Parathyroid adenoma (tissue), 2 donors: ENCODE data around the gene FABP6.

Experiments used
- H2AFZ ChIP-seq: fragments of 300-600 bp; sonication (generic); one replicate; pipeline ENCODE4 v1.7.0; 2017; ENCODE audit warnings: antibody characterized with exemption, mild to moderate bottlenecking
- H3K27ac ChIP-seq: fragments of 300-600 bp; sonication (generic); one replicate; pipeline ENCODE4 v1.7.0; 2017
- H3K27me3 ChIP-seq: fragments of 300-600 bp; sonication (generic); one replicate; pipeline ENCODE4 v1.7.0; 2017; ENCODE audit warnings: low read length; ENCODE audit not compliant: control insufficient read depth, insufficient read depth
- H3K36me3 ChIP-seq: fragments of 300-600 bp; sonication (generic); one replicate; pipeline ENCODE4 v1.7.0; 2017; ENCODE audit warnings: low read length; ENCODE audit not compliant: control insufficient read depth, insufficient read depth
- H3K4me1 ChIP-seq: fragments of 300-600 bp; sonication (generic); one replicate; pipeline ENCODE4 v1.7.0; 2017; ENCODE audit warnings: control low read depth
- H3K4me2 ChIP-seq: fragments of 300-600 bp; sonication (generic); one replicate; pipeline ENCODE4 v1.7.0; 2017; ENCODE audit warnings: low read length
- H3K4me3 ChIP-seq: fragments of 300-600 bp; sonication (generic); one replicate; pipeline ENCODE4 v1.7.0; 2017; ENCODE audit warnings: low read depth, low read length
- H3K79me2 ChIP-seq: fragments of 300-600 bp; sonication (generic); one replicate; pipeline ENCODE4 v1.7.0; 2017; ENCODE audit warnings: control low read depth
- H3K9ac ChIP-seq: fragments of 300-600 bp; sonication (generic); one replicate; pipeline ENCODE4 v1.7.0; 2017; ENCODE audit warnings: mild to moderate bottlenecking
- H3K9me3 ChIP-seq: fragments of 300-600 bp; sonication (generic); one replicate; pipeline ENCODE4 v1.7.0; 2017; ENCODE audit warnings: low read length; ENCODE audit not compliant: control insufficient read depth
- CTCF ChIP-seq: fragments of 300-600 bp; sonication (generic); IDR thresholded peaks from one replicate; pipeline ENCODE4 v1.7.0; 2017; ENCODE audit warnings: antibody characterized with exemption, mild to moderate bottlenecking
- donor health status: primary hyperparathyroidism.

FABP6 gene

GRCh38 chr5:160272264-160272663, 43.0 kb downstream of the FABP6 start:
- Histone ChIP-seq H3K9ac (no peak overlapping the region), H3K27ac (no peak overlapping the region), H3K79me2 (no peaks in the 10 kb centered on the region), H3K4me3 (no peak overlapping the region), H2AFZ (no peak overlapping the region), H3K4me1 (no peaks in the 10 kb centered on the region), H3K27me3 (no peaks in the 10 kb centered on the region), H3K4me2 (no peak overlapping the region), H3K36me3 (no peaks in the 10 kb centered on the region), H3K9me3 (no peaks in the 10 kb centered on the region)
- no peak for TF ChIP-seq CTCF

- Histone ChIP-seq H3K9ac (no peak overlapping the region), H3K4me3 (no peak overlapping the region), H3K79me2 (no peaks in the 10 kb centered on the region), H3K4me2 (no peak overlapping the region), H3K4me1 (no peaks in the 10 kb centered on the region), H3K36me3 (no peaks in the 10 kb centered on the region), H2AFZ (no peak overlapping the region), H3K27ac (no peak overlapping the region), H3K9me3 (no peaks in the 10 kb centered on the region), H3K27me3 (no peaks in the 10 kb centered on the region)
- no peak for TF ChIP-seq CTCF
Measured at GRCh38 chr5:160272889-160273288, 43.6 kb downstream of the FABP6 start.

GRCh38 chr5:160274483-160274931, 45.2 kb downstream of the FABP6 start:
- Histone ChIP-seq H3K4me1 (no peaks in the 10 kb centered on the region), H3K27ac (no peak overlapping the region), H3K4me2 (no peak overlapping the region), H3K9ac (no peak overlapping the region), H3K4me3 (no peak overlapping the region), H3K79me2 (no peaks in the 10 kb centered on the region), H3K9me3 (no peaks in the 10 kb centered on the region), H3K27me3 (no peaks in the 10 kb centered on the region), H3K36me3 (no peaks in the 10 kb centered on the region), H2AFZ (no peak overlapping the region)
- TF ChIP-seq CTCF: no peak

- no peaks in the 10 kb centered on the region for H3K4me1 ChIP-seq
- H3K79me2 ChIP-seq: no peaks in the 10 kb centered on the region
- no peak overlapping the region for H3K4me3 ChIP-seq
- no peak overlapping the region for H3K27ac ChIP-seq
- no peaks in the 10 kb centered on the region for H3K27me3 ChIP-seq
- H3K9me3 ChIP-seq: no peaks in the 10 kb centered on the region
- no peaks in the 10 kb centered on the region for H3K36me3 ChIP-seq
- no peak overlapping the region for H3K4me2 ChIP-seq
- no peak overlapping the region for H3K9ac ChIP-seq
- no peak for TF ChIP-seq CTCF
- H2AFZ ChIP-seq: no peak overlapping the region
Measured at GRCh38 chr5:160278343-160278742, 49.0 kb downstream of the FABP6 start.

GRCh38 chr5:160280384-160281095, 51.2 kb downstream of the FABP6 start:
- H3K4me3 ChIP-seq: no peak overlapping the region
- no peaks in the 10 kb centered on the region for H3K79me2 ChIP-seq
- no peak overlapping the region for H3K4me2 ChIP-seq
- H2AFZ ChIP-seq: no peak overlapping the region
- H3K27me3 ChIP-seq: no peaks in the 10 kb centered on the region
- no peak for TF ChIP-seq CTCF
- no peak overlapping the region for H3K9ac ChIP-seq
- no peaks in the 10 kb centered on the region for H3K4me1 ChIP-seq
- H3K9me3 ChIP-seq: no peaks in the 10 kb centered on the region
- no peaks in the 10 kb centered on the region for H3K36me3 ChIP-seq
- H3K27ac ChIP-seq: no peak overlapping the region
